Measurements from ENCODE around the gene TERT. TPM values are rescaled to one million over a fixed set of nuclear protein-coding genes. Genes with fewer than 3 reads are reported as not detected.
"Not testable (repeated sequence)": the region's sequence is repeated elsewhere in the genome, so short reads cannot be mapped to it uniquely, and the experiment has no call there.

Gene TERT
- total RNA-seq, 3 donors from 2014 or later (not counting 1 experiment from before 2014, with no cell fraction given), result not detected

DNA sequence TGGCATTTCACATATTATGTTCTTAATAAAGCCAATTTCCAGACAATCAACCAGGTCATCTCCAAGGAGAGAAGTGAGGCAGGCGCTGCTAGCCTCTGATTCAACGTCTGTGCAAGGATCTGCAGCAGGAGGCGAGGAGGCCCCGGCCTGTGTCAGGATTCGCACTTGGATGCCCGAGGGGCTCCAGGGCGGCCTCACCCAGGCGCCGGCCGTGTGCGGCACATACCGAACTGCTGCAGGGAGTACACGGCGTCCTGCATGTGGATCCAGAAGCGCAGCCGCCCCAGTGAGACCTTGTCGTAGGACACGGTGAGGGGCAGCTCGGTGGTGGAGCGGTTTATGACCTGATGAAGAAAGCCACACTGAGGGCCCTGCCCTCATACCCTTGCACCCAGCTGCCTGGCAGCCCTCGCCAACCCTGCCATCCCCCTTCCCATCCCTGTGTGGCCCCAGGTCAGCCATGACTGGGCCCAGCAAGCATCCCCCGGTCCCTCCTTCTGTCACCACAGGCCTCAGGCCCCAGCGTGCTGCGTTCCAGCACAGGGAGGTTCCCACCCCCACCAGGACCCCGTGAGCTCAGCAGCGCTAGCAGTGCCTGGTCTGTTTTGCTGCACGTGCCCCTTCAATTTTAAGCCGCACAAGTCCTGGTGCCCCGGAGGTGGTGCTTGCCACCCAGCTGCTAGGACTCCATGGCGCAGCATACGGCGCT is 40.1 kb upstream of the TERT start:
- no peaks in the 10 kb centered on the region for H3K27me3 ChIP-seq (ENCODE audit: control insufficient read depth, insufficient read depth, low read length)
- WGBS (ENCODE audit: insufficient coverage), result 98% methylated on average over 32 of the region's 32 CpGs
- H3K4me3 Mint-ChIP-seq, result no peak overlapping the region
- no peaks in the 10 kb centered on the region for H3K9me3 Mint-ChIP-seq
- no peak for ATAC-seq
- peaks cover 90% of the 10 kb centered on the region for H3K36me3 ChIP-seq (ENCODE audit: control insufficient read depth, insufficient read depth, low read length)
- H3K27me3 Mint-ChIP-seq (ENCODE audit: low read depth in 2 of 2), result no peaks in the 10 kb centered on the region
- no peaks in the 10 kb centered on the region for H3K36me3 Mint-ChIP-seq
- DNase-seq, result no peak
- intact Hi-C loops (cut with micrococcal nuclease), result no loop called here
- TF ChIP-seq CTCF (IDR thresholded peaks at IDR 0.05), result no peak
- no peak overlapping the region for H3K4me3 ChIP-seq (ENCODE audit: low read length)
- no peaks in the 10 kb centered on the region for H3K4me1 ChIP-seq (ENCODE audit: control insufficient read depth, insufficient read depth, low read length)
- no peaks in the 10 kb centered on the region for H3K9me3 ChIP-seq (ENCODE audit: control insufficient read depth, insufficient read depth, low read length)
- peaks cover 8 to 14% of the 10 kb centered on the region in 2 donors for H3K4me1 Mint-ChIP-seq
- no peak overlapping the region for H3K27ac Mint-ChIP-seq
- H3K27ac ChIP-seq (ENCODE audit: low read length), result no peak overlapping the region

- WGBS (ENCODE audit: insufficient coverage), result 96% methylated on average over 14 of the region's 14 CpGs
- H3K36me3 Mint-ChIP-seq, result no peaks in the 10 kb centered on the region
- peaks cover 87% of the 10 kb centered on the region for H3K36me3 ChIP-seq (ENCODE audit: control insufficient read depth, insufficient read depth, low read length)
Observed at GRCh38 chr5:1333986-1334385, 39.1 kb upstream of the TERT start.

GRCh38 chr5:1333286-1333685 is 38.4 kb upstream of the TERT start:
- H3K36me3 Mint-ChIP-seq; H3K4me1 ChIP-seq (ENCODE audit: control insufficient read depth, insufficient read depth, low read length); H3K27me3 ChIP-seq (ENCODE audit: control insufficient read depth, insufficient read depth, low read length); H3K4me3 ChIP-seq (ENCODE audit: low read length); H3K27ac Mint-ChIP-seq; H3K9me3 ChIP-seq (ENCODE audit: control insufficient read depth, insufficient read depth, low read length); DNase-seq; intact Hi-C loops (cut with micrococcal nuclease); H3K4me3 Mint-ChIP-seq; ATAC-seq; H3K27me3 Mint-ChIP-seq (ENCODE audit: low read depth in 2 of 2); H3K27ac ChIP-seq (ENCODE audit: low read length); H3K9me3 Mint-ChIP-seq: not testable (repeated sequence)
- peaks cover 80% of the 10 kb centered on the region for H3K36me3 ChIP-seq (ENCODE audit: control insufficient read depth, insufficient read depth, low read length)
- WGBS (ENCODE audit: insufficient coverage), result 98% methylated on average over 3 of the region's 5 CpGs
- H3K4me1 Mint-ChIP-seq, result peaks cover 14 to 21% of the 10 kb centered on the region in 2 donors

More at GRCh38 chr5:1333986-1334385, 39.1 kb upstream of the TERT start:
- H3K4me3 ChIP-seq (ENCODE audit: low read length), result no peak overlapping the region
- intact Hi-C loops (cut with micrococcal nuclease), result no loop called here
- no peak for ATAC-seq
- Mint-ChIP-seq H3K9me3 (no peaks in the 10 kb centered on the region), H3K27me3 (ENCODE audit: low read depth in 2 of 2) (no peaks in the 10 kb centered on the region), H3K27ac (no peak overlapping the region), H3K4me3 (no peak overlapping the region), H3K4me1 (peaks cover 8 to 14% of the 10 kb centered on the region in 2 donors)
- TF ChIP-seq CTCF (IDR thresholded peaks at IDR 0.05), result no peak
- DNase-seq, result no peak
- no peak overlapping the region for H3K27ac ChIP-seq (ENCODE audit: low read length)
- no peaks in the 10 kb centered on the region for H3K27me3 ChIP-seq (ENCODE audit: control insufficient read depth, insufficient read depth, low read length)
- no peaks in the 10 kb centered on the region for H3K9me3 ChIP-seq (ENCODE audit: control insufficient read depth, insufficient read depth, low read length)
- H3K4me1 ChIP-seq (ENCODE audit: control insufficient read depth, insufficient read depth, low read length), result no peaks in the 10 kb centered on the region

- Mint-ChIP-seq H3K36me3 (no peaks in the 10 kb centered on the region), H3K27ac (no peak overlapping the region), H3K27me3 (ENCODE audit: low read depth in 2 of 2) (no peaks in the 10 kb centered on the region), H3K4me1 (peaks cover 14 to 26% of the 10 kb centered on the region in 2 donors), H3K9me3 (no peaks in the 10 kb centered on the region), H3K4me3 (no peak overlapping the region)
- H3K4me1 ChIP-seq (ENCODE audit: control insufficient read depth, insufficient read depth, low read length), result no peaks in the 10 kb centered on the region
- no peak for TF ChIP-seq CTCF (IDR thresholded peaks at IDR 0.05)
- intact Hi-C loops (cut with micrococcal nuclease), result no loop called here
- no peak overlapping the region for H3K4me3 ChIP-seq (ENCODE audit: low read length)
- H3K27ac ChIP-seq (ENCODE audit: low read length), result no peak overlapping the region
- H3K36me3 ChIP-seq (ENCODE audit: control insufficient read depth, insufficient read depth, low read length), result peaks cover 73% of the 10 kb centered on the region
- DNase-seq (no peak), ATAC-seq (no peak)
- 96% methylated on average over 9 of the region's 11 CpGs for WGBS (ENCODE audit: insufficient coverage)
- no peaks in the 10 kb centered on the region for H3K27me3 ChIP-seq (ENCODE audit: control insufficient read depth, insufficient read depth, low read length)
- H3K9me3 ChIP-seq (ENCODE audit: control insufficient read depth, insufficient read depth, low read length), result no peaks in the 10 kb centered on the region
Observed at GRCh38 chr5:1332461-1333001, 37.7 kb upstream of the TERT start.
